ENCODE measurements around the gene NXPH1.

NXPH1 gene

GRCh38 chr7:8422177-8422576 lies 11.2 kb upstream of the NXPH1 start:
- no peak overlapping the region for H3K27ac ChIP-seq
- no peak for TF ChIP-seq CTCF (IDR thresholded peaks at IDR 0.05)

GRCh38 chr7:8423057-8423456 lies 10.4 kb upstream of the NXPH1 start:
- TF ChIP-seq CTCF (IDR thresholded peaks at IDR 0.05), result no peak
- Histone ChIP-seq H3K4me3 (no peak overlapping the region), H3K27ac (no peak overlapping the region)
- no peak for DNase-seq (ENCODE audit: low spot score)

More at GRCh38 chr7:8422177-8422576, 11.2 kb upstream of the NXPH1 start:
- H3K4me3 ChIP-seq, result no peak overlapping the region
- DNase-seq (ENCODE audit: low spot score), result no peak

GRCh38 chr7:8425223-8425622 lies 8.2 kb upstream of the NXPH1 start:
- H3K27ac ChIP-seq, result no peak overlapping the region
- DNase-seq (ENCODE audit: low spot score), result no peak
- no peak for TF ChIP-seq CTCF (IDR thresholded peaks at IDR 0.05)
- H3K4me3 ChIP-seq, result no peak overlapping the region

- no peak for TF ChIP-seq CTCF (IDR thresholded peaks at IDR 0.05)
- no peak overlapping the region for H3K27ac ChIP-seq
- DNase-seq (ENCODE audit: low spot score), result no peak
- no peak overlapping the region for H3K4me3 ChIP-seq
Observed at GRCh38 chr7:8430643-8431042, 2.8 kb upstream of the NXPH1 start.

- Histone ChIP-seq H3K4me3 (peak overlapping the region; percentile 5), H3K27ac (no peak overlapping the region)
- DNase-seq (ENCODE audit: low spot score), result no peak
- no peak for TF ChIP-seq CTCF (IDR thresholded peaks at IDR 0.05)
Observed at GRCh38 chr7:8434290-8435002, 1.0 kb downstream of the NXPH1 start.

GRCh38 chr7:8435095-8435494 lies 1.7 kb downstream of the NXPH1 start:
- no peak for DNase-seq (ENCODE audit: low spot score)
- TF ChIP-seq CTCF (IDR thresholded peaks at IDR 0.05), result no peak
- H3K4me3 ChIP-seq, result no peak overlapping the region
- no peak overlapping the region for H3K27ac ChIP-seq
